GM18526 (cell line): ENCODE data around the gene XDH.

Source experiments
- POLR2A ChIP-seq: IDR thresholded peaks from 3 replicates; pipeline ENCODE4 v1.6.1; 2011; ENCODE audit not compliant: insufficient read length; ENCODE audit errors: extremely low read depth

The XDH gene

DNA sequence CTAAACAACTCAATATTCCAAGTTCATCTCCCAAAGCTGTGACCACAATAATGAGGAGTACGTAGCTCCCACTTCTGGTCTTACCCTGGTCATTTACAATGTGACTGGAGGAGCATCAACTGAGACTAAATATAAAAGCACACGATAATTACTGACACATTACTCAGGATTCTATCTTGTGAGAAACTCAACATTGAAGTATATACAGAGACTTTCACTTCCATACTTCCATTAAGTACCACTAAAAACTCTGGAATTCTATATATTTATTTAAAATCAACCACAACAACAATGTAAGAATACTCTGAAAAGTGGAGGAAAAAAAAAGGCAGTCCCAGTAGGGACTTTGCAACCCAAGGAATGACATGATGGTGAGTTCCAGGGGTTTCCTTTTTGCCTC, 61.4 kb downstream of the XDH start:
- no peak for TF ChIP-seq POLR2A

DNA sequence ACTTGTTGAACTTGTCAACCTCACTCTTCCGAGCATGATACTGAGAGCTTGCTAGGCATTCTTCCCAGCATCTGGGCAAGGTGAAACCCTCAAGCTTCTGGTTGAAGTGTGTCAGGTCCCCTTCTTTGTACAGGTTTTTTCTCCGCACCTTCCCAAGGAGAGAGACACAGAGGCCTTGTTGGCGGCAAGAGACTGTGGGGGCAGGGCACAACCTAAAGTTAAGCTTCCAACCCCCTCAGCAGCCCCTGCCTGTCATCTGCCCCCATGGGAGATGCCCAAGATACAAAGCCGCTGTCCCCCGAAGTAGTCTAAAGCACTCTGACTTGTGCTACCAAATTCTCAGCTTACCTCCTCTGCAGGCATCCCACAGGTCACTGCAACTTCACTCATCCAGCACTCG, 64.9 kb downstream of the XDH start:
- TF ChIP-seq POLR2A, result no peak

DNA sequence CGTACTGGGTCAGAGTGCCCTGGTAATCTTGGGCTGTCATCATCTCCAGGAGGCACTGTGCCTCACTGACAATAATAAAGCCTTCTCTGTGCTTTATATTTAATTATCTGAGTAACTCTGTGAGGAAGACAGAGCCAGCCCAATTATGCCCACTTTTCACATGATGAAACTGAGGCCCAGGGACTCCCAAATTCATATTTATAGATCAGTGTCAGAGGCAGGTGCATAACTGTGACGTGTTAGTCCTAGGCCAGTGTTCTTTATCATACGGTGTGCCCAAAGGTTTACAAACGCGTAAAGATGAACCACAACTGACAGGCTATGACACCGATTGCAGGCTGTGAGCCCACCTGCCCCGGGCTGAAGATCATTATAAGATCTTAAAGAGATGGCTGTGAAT, 65.4 kb downstream of the XDH start:
- no peak for TF ChIP-seq POLR2A

DNA sequence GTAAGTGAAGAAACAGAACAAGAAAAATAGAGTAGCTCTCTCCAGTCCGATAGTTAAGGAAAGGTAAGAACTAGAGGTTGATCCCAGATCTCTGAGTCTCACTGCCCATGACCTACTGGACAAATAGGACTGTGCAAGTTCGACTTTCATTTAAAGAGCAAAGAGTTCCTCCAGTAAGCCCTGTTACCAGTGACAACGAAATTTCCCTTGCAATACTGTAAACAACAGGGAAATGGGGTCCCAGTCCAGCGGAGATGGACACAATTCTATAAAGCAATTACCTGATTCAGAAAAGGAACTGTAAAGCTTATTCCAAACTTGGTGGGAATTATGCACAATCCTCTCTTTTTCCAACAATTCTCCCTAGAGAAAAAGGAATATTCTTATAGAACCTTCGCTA, 65.9 kb downstream of the XDH start:
- TF ChIP-seq POLR2A, result no peak

DNA sequence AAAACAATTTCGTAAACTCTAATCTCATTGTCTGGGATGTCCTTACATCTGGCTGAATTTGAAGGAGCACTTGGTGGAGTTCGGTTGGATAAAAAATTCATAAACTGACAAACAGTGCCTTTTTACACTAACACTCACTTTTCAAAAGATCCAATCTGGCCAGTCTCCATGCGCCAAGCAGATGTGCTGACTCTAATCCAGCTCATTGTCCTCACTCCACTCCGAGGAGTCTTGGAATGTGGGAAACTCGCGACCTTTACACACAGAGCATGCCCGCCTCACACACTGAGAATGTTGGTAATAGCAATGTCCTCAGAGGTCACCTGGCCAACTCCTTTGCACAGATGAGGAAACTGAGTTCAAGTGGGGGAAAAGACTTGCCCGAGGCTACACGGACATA, 66.8 kb downstream of the XDH start:
- TF ChIP-seq POLR2A, result no peak

DNA sequence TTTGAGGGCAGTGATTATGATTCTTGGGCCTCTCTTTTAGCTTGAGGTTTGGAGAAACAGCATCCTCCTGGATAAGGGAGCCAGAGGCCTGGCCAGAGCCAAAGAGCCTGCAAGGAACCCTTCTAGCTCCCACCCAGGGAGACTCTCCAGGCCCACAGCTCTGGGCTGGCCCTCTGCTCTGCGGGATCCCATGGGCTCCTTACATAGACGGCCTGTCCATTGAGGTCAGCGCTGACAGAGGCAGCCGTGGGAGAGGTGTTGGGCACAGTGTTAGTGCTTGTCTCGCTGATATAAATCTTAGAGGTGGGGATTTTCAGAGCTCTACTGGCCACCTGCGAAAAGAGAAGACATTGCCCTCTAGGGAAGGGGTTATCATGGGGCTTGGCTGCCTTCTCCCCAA, 67.2 kb downstream of the XDH start:
- no peak for TF ChIP-seq POLR2A

DNA sequence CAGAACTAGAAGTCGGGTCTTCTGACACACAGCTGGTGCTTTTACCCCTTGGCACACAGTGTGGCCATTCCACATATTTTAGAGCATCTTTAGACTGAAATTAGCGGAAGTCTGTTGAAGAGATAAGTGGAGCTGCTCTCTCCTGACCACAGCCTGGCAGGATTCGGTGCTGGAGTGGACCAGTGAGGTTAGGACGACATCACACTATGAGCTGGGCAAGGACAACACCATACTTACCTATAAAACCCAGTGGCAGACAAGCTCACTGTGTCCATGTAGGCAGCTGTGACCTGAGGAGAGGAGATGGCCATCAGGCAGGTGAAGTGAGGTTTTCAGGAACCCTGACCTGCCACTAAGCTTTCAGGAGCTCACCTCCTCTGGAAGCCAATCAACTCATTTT, 70.1 kb downstream of the XDH start:
- TF ChIP-seq POLR2A, result no peak

DNA sequence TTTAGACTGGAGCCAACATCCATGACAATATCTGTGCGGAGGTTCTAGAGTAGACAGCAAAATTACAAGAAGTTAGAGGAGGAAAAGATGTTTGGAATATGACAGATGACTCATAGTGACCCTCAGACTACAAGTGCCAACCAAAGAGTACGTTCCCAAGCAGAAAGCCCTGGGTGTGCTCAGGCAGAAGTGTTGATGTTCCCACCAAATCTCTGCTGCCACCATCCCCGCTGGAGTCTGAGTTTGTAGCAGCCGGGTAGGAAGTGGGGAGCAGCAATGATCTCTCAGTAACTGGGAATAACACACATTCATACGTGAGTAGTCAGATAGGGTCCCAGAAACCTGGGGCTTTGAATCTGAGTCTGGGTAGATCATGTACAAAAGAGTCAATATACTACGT, 73.2 kb downstream of the XDH start:
- TF ChIP-seq POLR2A, result no peak

DNA sequence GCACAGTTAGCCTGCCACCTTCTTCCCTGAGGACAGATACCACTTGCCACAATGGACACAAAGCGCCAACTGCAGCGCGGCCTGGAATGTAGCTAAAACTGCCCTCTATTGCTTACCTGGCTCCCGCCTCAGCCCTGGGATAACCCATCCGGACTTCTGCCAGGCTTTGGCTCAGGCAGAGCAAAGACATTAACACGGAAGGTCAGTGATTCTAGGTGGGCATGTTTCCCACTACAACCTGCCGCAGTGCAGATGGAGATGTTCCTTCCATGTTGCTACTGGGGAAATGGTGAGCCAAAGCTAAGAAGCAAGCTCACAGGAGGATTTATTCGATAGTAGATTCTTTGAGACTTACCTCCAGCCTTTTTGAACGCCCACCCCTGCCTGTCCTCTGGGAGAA, 74.8 kb downstream of the XDH start:
- no peak for TF ChIP-seq POLR2A

DNA sequence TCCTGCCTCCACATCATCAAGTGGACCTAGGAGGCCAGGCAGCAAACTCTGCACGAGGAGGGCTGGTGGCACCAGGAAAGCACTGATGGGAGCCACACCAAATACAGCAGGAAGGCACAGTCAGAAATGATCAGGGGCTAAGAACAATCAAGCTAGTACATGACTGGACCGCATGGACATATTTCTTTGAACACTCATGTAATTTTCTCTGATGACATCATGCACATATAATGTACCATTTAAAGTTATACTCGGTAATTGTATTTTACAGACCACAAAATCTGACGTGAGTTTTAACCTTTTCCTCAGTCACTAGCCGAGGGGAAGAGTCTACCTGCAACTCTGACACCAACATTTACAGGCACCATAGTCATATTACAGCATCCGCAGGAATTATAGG, 76.7 kb downstream of the XDH start:
- no peak for TF ChIP-seq POLR2A

DNA sequence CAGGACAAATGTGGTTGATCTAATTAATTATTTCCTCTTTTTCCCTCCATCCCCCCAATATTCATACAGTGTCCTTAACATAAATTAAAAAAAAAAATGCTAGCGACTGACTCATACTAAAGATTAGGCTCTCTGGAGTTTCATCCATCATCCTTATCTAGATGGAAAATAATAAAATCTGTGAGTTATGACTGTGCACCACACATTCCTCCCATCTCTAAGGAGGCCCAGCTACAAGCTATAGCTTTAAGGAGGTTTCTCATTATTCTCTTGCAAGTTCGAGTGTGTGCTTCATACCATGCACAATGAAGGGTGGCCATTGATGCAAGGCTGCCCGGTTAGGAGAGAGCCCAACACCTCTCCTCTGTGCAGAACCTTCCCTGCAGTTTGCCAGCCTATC, 77.3 kb downstream of the XDH start:
- TF ChIP-seq POLR2A, result no peak

DNA sequence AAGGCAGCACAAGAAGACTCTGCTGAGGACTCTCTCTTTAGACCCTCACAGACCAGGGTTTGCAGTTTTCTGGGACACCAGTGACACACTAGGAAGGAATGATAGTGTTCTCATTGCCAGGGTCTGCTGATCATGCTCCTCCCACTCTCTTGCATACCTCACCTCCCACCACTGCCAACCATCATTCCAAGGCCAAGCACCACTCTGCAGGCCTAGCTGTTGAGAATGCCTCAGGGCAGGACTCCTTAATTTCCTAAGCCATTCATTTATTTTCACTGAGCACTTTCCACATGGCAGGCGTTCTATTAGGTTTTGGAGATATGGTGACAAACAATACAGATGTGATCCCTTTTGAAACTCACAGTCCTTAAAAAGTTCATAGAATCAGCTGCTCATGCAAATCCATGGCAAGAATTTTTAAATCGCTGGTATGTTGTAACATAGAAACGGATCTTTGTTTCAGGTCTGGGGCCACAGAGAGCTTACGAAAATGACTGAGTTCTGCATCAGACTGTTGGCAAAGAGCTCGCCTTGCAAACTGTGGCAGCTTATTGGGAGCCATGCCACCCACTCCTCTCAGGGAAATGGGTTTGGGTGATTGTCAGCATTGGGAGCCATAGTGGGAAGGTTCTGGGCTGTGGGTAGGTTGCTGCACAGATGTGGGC, 78.5 kb downstream of the XDH start:
- TF ChIP-seq POLR2A, result no peak

DNA sequence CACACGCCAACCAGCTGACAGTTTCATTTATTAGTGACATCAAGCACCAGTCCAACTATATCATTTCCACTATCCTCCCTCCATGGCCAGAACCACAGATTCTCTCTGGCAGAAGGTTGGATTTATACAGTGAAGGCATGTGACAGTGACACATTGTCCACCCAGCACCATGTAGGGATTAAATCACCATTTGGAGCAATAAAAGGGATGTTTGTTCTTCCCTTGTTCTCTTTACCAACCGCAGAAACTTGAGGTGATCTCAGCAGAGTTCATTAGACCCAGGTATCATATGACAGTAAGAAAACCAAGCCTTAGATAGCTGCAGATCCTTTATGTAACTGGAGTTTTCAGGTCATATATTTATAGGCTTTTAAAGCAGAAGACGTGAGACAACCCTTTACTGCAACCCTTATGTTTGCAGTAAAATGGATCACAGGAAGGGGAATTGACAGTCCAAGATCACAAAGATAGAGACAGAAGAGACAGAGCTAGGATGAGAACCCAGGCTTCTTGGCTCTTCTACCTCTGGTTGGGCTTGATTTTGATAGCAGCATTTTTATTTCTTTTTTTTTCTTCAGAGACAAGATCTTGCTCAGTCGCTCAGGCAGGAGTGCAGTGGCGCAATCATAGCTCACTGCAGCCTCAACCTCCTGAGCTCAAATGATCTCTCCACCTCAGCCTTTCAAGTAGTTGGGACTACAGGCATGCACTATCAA, 80.1 kb downstream of the XDH start:
- TF ChIP-seq POLR2A, result no peak

DNA sequence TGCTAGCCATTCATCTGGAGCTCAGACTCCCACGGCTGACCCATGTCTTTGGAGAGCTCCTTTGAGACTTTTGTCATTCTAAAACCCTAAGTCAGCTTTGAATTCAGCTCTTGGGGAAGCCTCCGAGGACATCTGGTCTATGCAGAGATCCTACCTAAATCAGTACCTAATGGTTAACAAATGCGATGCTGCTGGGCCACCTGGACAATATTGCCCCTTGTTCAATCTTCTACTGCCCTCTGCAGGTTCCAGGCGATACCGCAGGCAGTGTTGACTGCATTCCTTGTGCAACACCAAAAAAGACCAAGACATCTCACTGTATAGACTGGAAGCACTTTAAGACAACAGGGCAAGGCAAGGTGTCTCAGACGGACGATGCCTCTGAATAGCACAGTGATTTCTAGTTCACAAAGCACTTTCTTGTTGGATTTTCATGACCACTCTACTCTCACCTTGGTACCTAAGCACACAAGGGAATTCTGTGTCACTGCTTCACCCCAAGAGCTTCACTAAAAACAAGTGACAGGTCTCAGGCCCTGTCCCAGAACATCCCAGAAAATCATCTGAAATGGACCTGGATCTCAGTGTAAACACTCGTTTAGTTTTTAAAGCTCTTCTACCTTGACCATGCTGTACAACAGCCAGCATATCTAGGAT, 80.9 kb downstream of the XDH start:
- TF ChIP-seq POLR2A, result no peak

DNA sequence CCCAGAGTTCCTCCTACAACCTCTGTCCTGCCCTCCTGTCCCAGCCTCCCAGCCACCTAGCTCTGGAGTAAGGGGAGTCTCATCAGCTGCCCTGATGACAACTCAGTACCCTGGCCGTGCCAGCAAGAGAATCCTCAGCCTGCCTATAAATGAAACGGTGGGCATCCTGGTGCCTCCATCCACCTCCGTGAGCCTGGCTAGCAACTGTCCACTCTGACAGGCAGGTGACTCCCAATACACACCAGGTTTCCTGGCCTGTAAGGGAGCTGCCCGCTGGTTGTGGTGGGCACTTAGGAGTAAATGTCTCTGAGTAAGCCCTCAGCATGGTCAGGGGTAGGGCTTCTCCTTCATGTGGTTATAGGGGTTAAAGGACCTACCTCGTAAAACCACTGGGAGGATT, 81.5 kb downstream of the XDH start:
- TF ChIP-seq POLR2A, result no peak

DNA sequence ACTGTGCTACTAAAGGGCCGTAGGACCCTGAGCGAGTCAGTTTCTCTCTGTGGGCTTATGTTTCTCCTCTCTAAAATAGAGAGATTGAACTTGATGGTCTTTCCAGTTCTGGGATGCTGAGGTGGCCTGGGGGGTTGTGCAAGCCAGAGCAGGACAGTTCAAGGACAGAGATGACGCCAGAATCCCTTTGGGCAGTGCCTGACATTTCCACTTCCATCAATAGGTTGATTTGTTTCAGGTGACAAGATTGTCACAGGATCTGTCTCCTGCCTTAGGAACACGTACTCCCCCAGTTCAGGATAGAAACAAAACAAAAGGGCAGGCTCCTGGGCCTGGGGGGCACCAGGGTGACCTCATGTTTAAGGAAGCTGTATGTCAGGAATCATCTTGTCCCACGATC, 82.0 kb downstream of the XDH start:
- no peak for TF ChIP-seq POLR2A
